GM12872 (cell line): Measurements from ENCODE around the gene SNTG2.

Experiments
- CTCF ChIP-seq: IDR thresholded peaks from 3 replicates; pipeline ENCODE4 v1.5.1; 2011; ENCODE audit warnings: low read depth, mild to moderate bottlenecking, low read length, moderate library complexity; ENCODE audit not compliant: insufficient read depth

The SNTG2 gene

GRCh38 chr2:1299043-1299442 is 348.4 kb downstream of the SNTG2 start:
- no peak for TF ChIP-seq CTCF

GRCh38 chr2:1300284-1300683 is 349.6 kb downstream of the SNTG2 start:
- no peak for TF ChIP-seq CTCF

- no peak for TF ChIP-seq CTCF
Measured at GRCh38 chr2:1301056-1301455, 350.4 kb downstream of the SNTG2 start.

GRCh38 chr2:1305342-1306013 is 354.8 kb downstream of the SNTG2 start:
- TF ChIP-seq CTCF: no peak

- TF ChIP-seq CTCF: no peak
Measured at GRCh38 chr2:1306014-1306686, 355.5 kb downstream of the SNTG2 start.

GRCh38 chr2:1306687-1307516 is 356.3 kb downstream of the SNTG2 start:
- TF ChIP-seq CTCF: no peak

GRCh38 chr2:1307670-1308069 is 357.0 kb downstream of the SNTG2 start:
- no peak for TF ChIP-seq CTCF
